ENCODE results near the gene ECI1. TPM values are rescaled to one million over a fixed set of nuclear protein-coding genes. Genes with fewer than 3 reads are reported as not detected.

The ECI1 gene
- total and polyA plus RNA-seq, 2 of the 13 experiments (the other 11 are each of a cell fraction or from before 2014, with no cell fraction given) = 82.0 to 102 TPM

- peak overlapping the region; percentile 62 for H3K4me2 ChIP-seq (ENCODE audit: low read depth, low read length)
- peaks cover 30% of the 10 kb centered on the region for H3K4me1 ChIP-seq (ENCODE audit: insufficient read depth, low read length)
- in situ Hi-C loops (cut with HindIII; ENCODE audit: extremely low pct_ligation_motif_present, low pct_unique_long_range_greater_than_20kb) = no loop called here
- H3K4me3 ChIP-seq (replicated peaks in 1 of 3; ENCODE audit: insufficient read depth in 1 of 3, low read depth in 2 of 3, low read length in 3 of 3) = peak overlapping the region in 1 of 3 experiments; percentile 52; a peak in 3 of 6 replicates
- ChIA-PET CTCF (ENCODE audit: low intra/inter-chr PET ratio, low total read pairs) (no interaction called here), POLR2A (interaction anchor here (0.7 to 3.1 kb wide), 19 partner anchors 9 to 78 kb away, joined by 3 to 56 read pairs (median 4); partner anchors contain the start of genes BRICD5, DNASE1L2, ECI1 and PGP)
- peaks cover 17 to 30% of the 10 kb centered on the region in 2 experiments; a peak in 3 of 5 replicates for H3K36me3 ChIP-seq (replicated peaks in 1 of 2; ENCODE audit: control insufficient read depth in 1 of 2, insufficient read depth in 2 of 2, low read length in 2 of 2)
- peaks cover 18% of the 10 kb centered on the region for H3K79me2 ChIP-seq (ENCODE audit: insufficient read depth, low read length)
- peak; percentile 97 for FAIRE-seq
- peaks cover 11% of the 10 kb centered on the region for H4K20me1 ChIP-seq (ENCODE audit: insufficient read depth, low read length)
- H3K27ac ChIP-seq (ENCODE audit: extremely low read length, insufficient read depth, low read length) = peak overlapping the region; percentile 68
- intact Hi-C loops (cut with micrococcal nuclease; ENCODE audit: unreplicated experiment) = no loop called here
- ATAC-seq = peak; percentile 54
- DNase-seq (ENCODE audit: low spot score) = peak; percentile 91
- no TSS peak for BruUV-seq (replicated peaks)
- H3K27me3 ChIP-seq (ENCODE audit: control insufficient read depth in 1 of 2, insufficient read depth in 2 of 2, low read length in 2 of 2) = no peaks in the 10 kb centered on the region
- H3K9me3 ChIP-seq (ENCODE audit: low read length) = no peaks in the 10 kb centered on the region
- H2AFZ ChIP-seq (ENCODE audit: low read length) = no peak overlapping the region
- 0 out of 2 replicates have a peak overlapping the region, but pooled peaks have one; percentile 2 for H3K9ac ChIP-seq (ENCODE audit: insufficient read depth, low read depth, low read length)
- 17% methylated on average over 7 of the region's 9 CpGs for WGBS (ENCODE audit: low lambda C conversion rate)
- TF ChIP-seq KAT2B (IDR thresholded peaks at IDR 0.05; ENCODE audit: borderline replicate concordance, low read depth, low read length) (no peak), SNAPC2 (CRISPR knock-in tag; IDR thresholded peaks at IDR 0.05) (no peak), ZNF674 (CRISPR knock-in tag; IDR thresholded peaks at IDR 0.05; ENCODE audit: low read depth) (no peak), POLR2AphosphoS2 (IDR thresholded peaks at IDR 0.05; ENCODE audit: low read depth, low read length) (no peak; the same call in 1 of the 2 replicates), HNRNPK (IDR thresholded peaks at IDR 0.05; ENCODE audit: low read depth, low read length, poor library complexity, severe bottlenecking) (no peak), HES4 (CRISPR knock-in tag; IDR thresholded peaks at IDR 0.05; ENCODE audit: borderline replicate concordance) (no peak), NPAS2 (CRISPR knock-in tag; IDR thresholded peaks at IDR 0.05; ENCODE audit: borderline replicate concordance) (no peak), ZBTB20 (CRISPR knock-in tag; IDR thresholded peaks at IDR 0.05; ENCODE audit: borderline replicate concordance, low read depth) (no peak), ZBTB21 (CRISPR knock-in tag; IDR thresholded peaks at IDR 0.05) (no peak), KDM1A (CRISPR knock-in tag; IDR thresholded peaks at IDR 0.05) (no peak), ZBTB7B (CRISPR knock-in tag; IDR thresholded peaks at IDR 0.05) (peak; percentile 53; the same call in 1 of the 2 replicates), HOXA9 (CRISPR knock-in tag; IDR thresholded peaks at IDR 0.05; ENCODE audit: borderline replicate concordance) (no peak), HNRNPLL (IDR thresholded peaks at IDR 0.05; ENCODE audit: low read depth, low read length, poor library complexity, severe bottlenecking) (no peak), RORA (CRISPR knock-in tag; IDR thresholded peaks at IDR 0.05) (no peak), ZNF430 (CRISPR knock-in tag; IDR thresholded peaks at IDR 0.05) (no peak), ZNF562 (CRISPR knock-in tag; IDR thresholded peaks at IDR 0.05; ENCODE audit: borderline replicate concordance) (no peak), KMT2A (CRISPR knock-in tag; IDR thresholded peaks at IDR 0.05) (no peak), SOX5 (CRISPR knock-in tag; IDR thresholded peaks at IDR 0.05; ENCODE audit: borderline replicate concordance) (peak; percentile 68; the same call in 1 of the 2 replicates), ZNF883 (CRISPR knock-in tag; IDR thresholded peaks at IDR 0.05; ENCODE audit: not compliant biosample characterization) (no peak), AHR (CRISPR knock-in tag; IDR thresholded peaks at IDR 0.05) (no peak)
- TF ChIP-seq, protein P1, sequence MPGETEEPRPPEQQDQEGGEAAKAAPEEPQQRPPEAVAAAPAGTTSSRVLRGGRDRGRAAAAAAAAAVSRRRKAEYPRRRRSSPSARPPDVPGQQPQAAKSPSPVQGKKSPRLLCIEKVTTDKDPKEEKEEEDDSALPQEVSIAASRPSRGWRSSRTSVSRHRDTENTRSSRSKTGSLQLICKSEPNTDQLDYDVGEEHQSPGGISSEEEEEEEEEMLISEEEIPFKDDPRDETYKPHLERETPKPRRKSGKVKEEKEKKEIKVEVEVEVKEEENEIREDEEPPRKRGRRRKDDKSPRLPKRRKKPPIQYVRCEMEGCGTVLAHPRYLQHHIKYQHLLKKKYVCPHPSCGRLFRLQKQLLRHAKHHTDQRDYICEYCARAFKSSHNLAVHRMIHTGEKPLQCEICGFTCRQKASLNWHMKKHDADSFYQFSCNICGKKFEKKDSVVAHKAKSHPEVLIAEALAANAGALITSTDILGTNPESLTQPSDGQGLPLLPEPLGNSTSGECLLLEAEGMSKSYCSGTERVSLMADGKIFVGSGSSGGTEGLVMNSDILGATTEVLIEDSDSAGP (CRISPR knock-in tag; IDR thresholded peaks at IDR 0.05; ENCODE audit: borderline replicate concordance) = 0 out of 2 replicates have a peak, but pooled peaks have one; percentile 9
- TF ChIP-seq, protein P2, sequence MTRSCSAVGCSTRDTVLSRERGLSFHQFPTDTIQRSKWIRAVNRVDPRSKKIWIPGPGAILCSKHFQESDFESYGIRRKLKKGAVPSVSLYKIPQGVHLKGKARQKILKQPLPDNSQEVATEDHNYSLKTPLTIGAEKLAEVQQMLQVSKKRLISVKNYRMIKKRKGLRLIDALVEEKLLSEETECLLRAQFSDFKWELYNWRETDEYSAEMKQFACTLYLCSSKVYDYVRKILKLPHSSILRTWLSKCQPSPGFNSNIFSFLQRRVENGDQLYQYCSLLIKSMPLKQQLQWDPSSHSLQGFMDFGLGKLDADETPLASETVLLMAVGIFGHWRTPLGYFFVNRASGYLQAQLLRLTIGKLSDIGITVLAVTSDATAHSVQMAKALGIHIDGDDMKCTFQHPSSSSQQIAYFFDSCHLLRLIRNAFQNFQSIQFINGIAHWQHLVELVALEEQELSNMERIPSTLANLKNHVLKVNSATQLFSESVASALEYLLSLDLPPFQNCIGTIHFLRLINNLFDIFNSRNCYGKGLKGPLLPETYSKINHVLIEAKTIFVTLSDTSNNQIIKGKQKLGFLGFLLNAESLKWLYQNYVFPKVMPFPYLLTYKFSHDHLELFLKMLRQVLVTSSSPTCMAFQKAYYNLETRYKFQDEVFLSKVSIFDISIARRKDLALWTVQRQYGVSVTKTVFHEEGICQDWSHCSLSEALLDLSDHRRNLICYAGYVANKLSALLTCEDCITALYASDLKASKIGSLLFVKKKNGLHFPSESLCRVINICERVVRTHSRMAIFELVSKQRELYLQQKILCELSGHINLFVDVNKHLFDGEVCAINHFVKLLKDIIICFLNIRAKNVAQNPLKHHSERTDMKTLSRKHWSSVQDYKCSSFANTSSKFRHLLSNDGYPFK (CRISPR knock-in tag; IDR thresholded peaks at IDR 0.05; ENCODE audit: borderline replicate concordance) = no peak
Measured at GRCh38 chr16:2226245-2226793, 25.1 kb downstream of the ECI1 start.

Measured in HepG2 (cell line).